Mesodermal cell (in vitro differentiated cells): ENCODE measurements around the gene NAA80.
"Not testable (repeated sequence)": the region's sequence is repeated elsewhere in the genome, so short reads cannot be mapped to it uniquely, and the experiment has no call there.

Experiments used
- H3K27ac ChIP-seq: 2 replicates; pipeline ENCODE4 v1.7.0; 2013; ENCODE audit warnings: mild to moderate bottlenecking, low read depth, low read length, moderate library complexity; ENCODE audit not compliant: severe bottlenecking
- H3K36me3 ChIP-seq: 2 replicates; pipeline ENCODE4 v1.7.1; 2013; ENCODE audit warnings: mild to moderate bottlenecking, low read length, moderate library complexity; ENCODE audit not compliant: control insufficient read depth, insufficient read depth
- H3K4me1 ChIP-seq: one replicate; pipeline ENCODE4 v1.7.1; 2013; ENCODE audit warnings: mild to moderate bottlenecking, low read length; ENCODE audit not compliant: insufficient read depth, control insufficient read depth, poor library complexity, severe bottlenecking
- H3K4me3 ChIP-seq: 2 replicates; pipeline ENCODE4 v1.7.0; 2013; ENCODE audit warnings: low read length, control low read depth, mild to moderate bottlenecking; ENCODE audit not compliant: insufficient read depth, poor library complexity, severe bottlenecking; ENCODE audit errors: extremely low read depth
- H3K9me3 ChIP-seq: 2 replicates; pipeline ENCODE4 v1.7.1; 2013; ENCODE audit warnings: mild to moderate bottlenecking, low read length, moderate library complexity; ENCODE audit not compliant: control insufficient read depth
- WGBS, 2 experiments: methylation state at CpG; one replicate each; pipeline ENCODE4 v1.1.5; 2013; ENCODE audit warnings: missing lambda C conversion rate in 2 of 2; ENCODE audit not compliant: insufficient coverage in 2 of 2; 5-methylcytosine and 5-hydroxymethylcytosine counted together

The NAA80 gene

GRCh38 chr3:50320853-50321335 lies 21.7 kb upstream of the NAA80 start:
- peak overlapping the region; percentile 81 for H3K4me3 ChIP-seq
- 0% methylated on average over 23 to 26 of the region's 45 CpGs for WGBS, 2 experiments
- H3K9me3 ChIP-seq, result no peaks in the 10 kb centered on the region
- peaks cover 57% of the 10 kb centered on the region for H3K4me1 ChIP-seq
- H3K36me3 ChIP-seq, result peaks cover 62% of the 10 kb centered on the region
- peak overlapping the region; percentile 99 for H3K27ac ChIP-seq

GRCh38 chr3:50319894-50320625 lies 20.9 kb upstream of the NAA80 start:
- H3K36me3 ChIP-seq, result peaks cover 62% of the 10 kb centered on the region
- no peak overlapping the region for H3K27ac ChIP-seq
- 90 to 93% methylated on average over 26 to 29 of the region's 29 CpGs for WGBS, 2 experiments
- H3K9me3 ChIP-seq, result no peaks in the 10 kb centered on the region
- peaks cover 57% of the 10 kb centered on the region for H3K4me1 ChIP-seq
- peak overlapping the region; percentile 81 for H3K4me3 ChIP-seq

GRCh38 chr3:50319181-50319893 lies 20.1 kb upstream of the NAA80 start:
- Histone ChIP-seq H3K4me3 (no peak overlapping the region), H3K27ac (no peak overlapping the region), H3K4me1 (peaks cover 55% of the 10 kb centered on the region), H3K36me3 (peaks cover 60% of the 10 kb centered on the region), H3K9me3 (no peaks in the 10 kb centered on the region)
- 93 to 96% methylated on average over 11 to 16 of the region's 16 CpGs for WGBS, 2 experiments

- no peak overlapping the region for H3K27ac ChIP-seq
- peaks cover 3% of the 10 kb centered on the region for H3K9me3 ChIP-seq
- WGBS, 2 experiments, result 95 to 97% methylated on average over 9 to 10 of the region's 10 CpGs
- H3K4me3 ChIP-seq, result no peak overlapping the region
- H3K4me1 ChIP-seq, result peaks cover 48% of the 10 kb centered on the region
- H3K36me3 ChIP-seq, result peaks cover 58% of the 10 kb centered on the region
Observed at GRCh38 chr3:50318615-50319014, 19.4 kb upstream of the NAA80 start.

- no peak overlapping the region for H3K4me3 ChIP-seq
- H3K4me1 ChIP-seq, result peaks cover 44% of the 10 kb centered on the region
- 95 to 97% methylated on average over 11 of the region's 11 CpGs for WGBS, 2 experiments
- no peak overlapping the region for H3K27ac ChIP-seq
- H3K36me3 ChIP-seq, result peaks cover 61% of the 10 kb centered on the region
- H3K9me3 ChIP-seq, result peaks cover 4% of the 10 kb centered on the region
Observed at GRCh38 chr3:50318163-50318562, 19.0 kb upstream of the NAA80 start.

- H3K9me3 ChIP-seq, result peaks cover 4% of the 10 kb centered on the region
- peak overlapping the region; percentile 2 for H3K27ac ChIP-seq
- peaks cover 61% of the 10 kb centered on the region for H3K36me3 ChIP-seq
- H3K4me1 ChIP-seq, result peaks cover 35% of the 10 kb centered on the region
- H3K4me3 ChIP-seq, result no peak overlapping the region
- WGBS, 2 experiments, result 90 to 94% methylated on average over 4 to 5 of the region's 6 CpGs
Observed at GRCh38 chr3:50317300-50317699, 18.1 kb upstream of the NAA80 start.

GRCh38 chr3:50316657-50317242 lies 17.5 kb upstream of the NAA80 start:
- Histone ChIP-seq H3K4me3 (no peak overlapping the region), H3K4me1 (peaks cover 31% of the 10 kb centered on the region), H3K27ac (peak overlapping the region; percentile 2), H3K9me3 (peaks cover 4% of the 10 kb centered on the region), H3K36me3 (peaks cover 61% of the 10 kb centered on the region)
- 84 to 92% methylated on average over 5 to 8 of the region's 9 CpGs for WGBS, 2 experiments

GRCh38 chr3:50314816-50315215 lies 15.6 kb upstream of the NAA80 start:
- WGBS, 2 experiments, result 93 to 100% methylated on average over 1 to 3 of the region's 4 CpGs
- H3K27ac ChIP-seq, result no peak overlapping the region
- peaks cover 8% of the 10 kb centered on the region for H3K9me3 ChIP-seq
- no peak overlapping the region for H3K4me3 ChIP-seq
- H3K36me3 ChIP-seq, result peaks cover 55% of the 10 kb centered on the region
- H3K4me1 ChIP-seq, result peaks cover 24% of the 10 kb centered on the region

- 98 to 100% methylated on average over 2 to 3 of the region's 3 CpGs for WGBS, 2 experiments
- no peak overlapping the region for H3K4me3 ChIP-seq
- no peak overlapping the region for H3K27ac ChIP-seq
- peaks cover 13% of the 10 kb centered on the region for H3K9me3 ChIP-seq
- H3K4me1 ChIP-seq, result peaks cover 22% of the 10 kb centered on the region
- H3K36me3 ChIP-seq, result peaks cover 50% of the 10 kb centered on the region
Observed at GRCh38 chr3:50314342-50314741, 15.1 kb upstream of the NAA80 start.

GRCh38 chr3:50312041-50312440 lies 12.8 kb upstream of the NAA80 start:
- not testable (repeated sequence) for H3K4me3 ChIP-seq, H3K27ac ChIP-seq, H3K4me1 ChIP-seq
- WGBS, 2 experiments, result 89 to 95% methylated on average over 5 to 10 of the region's 32 CpGs
- peaks cover 18% of the 10 kb centered on the region for H3K9me3 ChIP-seq
- peaks cover 27% of the 10 kb centered on the region for H3K36me3 ChIP-seq
